Mesodermal cell (in vitro differentiated cells): ENCODE data around the gene PLAGL2.

Experiments used
- H3K27ac ChIP-seq: 2 replicates; pipeline ENCODE4 v1.7.0; 2013; ENCODE audit warnings: mild to moderate bottlenecking, low read depth, low read length, moderate library complexity; ENCODE audit not compliant: severe bottlenecking
- H3K36me3 ChIP-seq: 2 replicates; pipeline ENCODE4 v1.7.1; 2013; ENCODE audit warnings: mild to moderate bottlenecking, low read length, moderate library complexity; ENCODE audit not compliant: control insufficient read depth, insufficient read depth
- H3K4me1 ChIP-seq: one replicate; pipeline ENCODE4 v1.7.1; 2013; ENCODE audit warnings: mild to moderate bottlenecking, low read length; ENCODE audit not compliant: insufficient read depth, control insufficient read depth, poor library complexity, severe bottlenecking
- H3K4me3 ChIP-seq: 2 replicates; pipeline ENCODE4 v1.7.0; 2013; ENCODE audit warnings: low read length, control low read depth, mild to moderate bottlenecking; ENCODE audit not compliant: insufficient read depth, poor library complexity, severe bottlenecking; ENCODE audit errors: extremely low read depth
- H3K9me3 ChIP-seq: 2 replicates; pipeline ENCODE4 v1.7.1; 2013; ENCODE audit warnings: mild to moderate bottlenecking, low read length, moderate library complexity; ENCODE audit not compliant: control insufficient read depth
- WGBS, 2 experiments: methylation state at CpG; one replicate each; pipeline ENCODE4 v1.1.5; 2013; ENCODE audit warnings: missing lambda C conversion rate in 2 of 2; ENCODE audit not compliant: insufficient coverage in 2 of 2; 5-methylcytosine and 5-hydroxymethylcytosine counted together

PLAGL2 gene

GRCh38 chr20:32190616-32191415 is 16.7 kb downstream of the PLAGL2 start:
- no peaks in the 10 kb centered on the region for H3K9me3 ChIP-seq
- peaks cover 21% of the 10 kb centered on the region for H3K36me3 ChIP-seq
- WGBS, 2 experiments, result 38 to 41% methylated on average over 14 of the region's 14 CpGs
- H3K27ac ChIP-seq, result no peak overlapping the region
- peaks cover 4% of the 10 kb centered on the region for H3K4me1 ChIP-seq
- H3K4me3 ChIP-seq, result peak overlapping the region; percentile 48

- H3K27ac ChIP-seq, result peak overlapping the region; percentile 36
- peaks cover 13% of the 10 kb centered on the region for H3K36me3 ChIP-seq
- H3K4me1 ChIP-seq, result peaks cover 4% of the 10 kb centered on the region
- no peaks in the 10 kb centered on the region for H3K9me3 ChIP-seq
- WGBS, 2 experiments, result 11 to 19% methylated on average over 45 to 69 of the region's 88 CpGs
- H3K4me3 ChIP-seq, result peak overlapping the region; percentile 48
Measured at GRCh38 chr20:32189691-32190615, 17.6 kb downstream of the PLAGL2 start.

- Histone ChIP-seq H3K36me3 (peaks cover 8% of the 10 kb centered on the region), H3K4me3 (peak overlapping the region; percentile 48), H3K9me3 (no peaks in the 10 kb centered on the region), H3K27ac (no peak overlapping the region), H3K4me1 (peaks cover 4% of the 10 kb centered on the region)
- 98 to 99% methylated on average over 8 to 9 of the region's 9 CpGs for WGBS, 2 experiments
Measured at GRCh38 chr20:32189123-32189410, 18.5 kb downstream of the PLAGL2 start.

GRCh38 chr20:32188376-32189122 is 19.0 kb downstream of the PLAGL2 start:
- WGBS, 2 experiments, result 98 to 99% methylated on average over 17 of the region's 17 CpGs
- H3K4me1 ChIP-seq, result peaks cover 4% of the 10 kb centered on the region
- peaks cover 8% of the 10 kb centered on the region for H3K36me3 ChIP-seq
- no peaks in the 10 kb centered on the region for H3K9me3 ChIP-seq
- no peak overlapping the region for H3K27ac ChIP-seq
- no peak overlapping the region for H3K4me3 ChIP-seq

GRCh38 chr20:32186506-32186905 is 21.0 kb downstream of the PLAGL2 start:
- Histone ChIP-seq H3K4me1 (peaks cover 4% of the 10 kb centered on the region), H3K27ac (no peak overlapping the region), H3K9me3 (no peaks in the 10 kb centered on the region), H3K4me3 (no peak overlapping the region), H3K36me3 (no peaks in the 10 kb centered on the region)
- 100% methylated on average over 1 of the region's 1 CpG for WGBS, 2 experiments

GRCh38 chr20:32184961-32185603 is 22.5 kb downstream of the PLAGL2 start:
- Histone ChIP-seq H3K27ac (no peak overlapping the region), H3K4me1 (peaks cover 4% of the 10 kb centered on the region), H3K4me3 (no peak overlapping the region), H3K9me3 (no peaks in the 10 kb centered on the region), H3K36me3 (no peaks in the 10 kb centered on the region)
- WGBS, 2 experiments, result 86 to 92% methylated on average over 9 of the region's 10 CpGs

GRCh38 chr20:32183947-32184635 is 23.5 kb downstream of the PLAGL2 start:
- Histone ChIP-seq H3K36me3 (no peaks in the 10 kb centered on the region), H3K4me3 (no peak overlapping the region), H3K9me3 (no peaks in the 10 kb centered on the region), H3K4me1 (no peaks in the 10 kb centered on the region), H3K27ac (no peak overlapping the region)
- 92 to 95% methylated on average over 4 of the region's 4 CpGs for WGBS, 2 experiments

- Histone ChIP-seq H3K27ac (no peak overlapping the region), H3K4me1 (no peaks in the 10 kb centered on the region), H3K36me3 (no peaks in the 10 kb centered on the region), H3K4me3 (no peak overlapping the region), H3K9me3 (no peaks in the 10 kb centered on the region)
- WGBS, 2 experiments, result 100% methylated on average over 2 of the region's 2 CpGs; no CpG with 5 or more reads in 1 of the 2 experiments
Measured at GRCh38 chr20:32181606-32182005, 25.9 kb downstream of the PLAGL2 start.

- Histone ChIP-seq H3K4me3 (no peak overlapping the region), H3K36me3 (no peaks in the 10 kb centered on the region), H3K27ac (no peak overlapping the region), H3K4me1 (no peaks in the 10 kb centered on the region), H3K9me3 (no peaks in the 10 kb centered on the region)
- 93 to 100% methylated on average over 2 to 3 of the region's 4 CpGs for WGBS, 2 experiments
Measured at GRCh38 chr20:32179934-32180333, 27.6 kb downstream of the PLAGL2 start.

GRCh38 chr20:32179515-32179914 is 28.0 kb downstream of the PLAGL2 start:
- no peak overlapping the region for H3K4me3 ChIP-seq
- 64 to 82% methylated on average over 2 of the region's 2 CpGs for WGBS, 2 experiments
- H3K9me3 ChIP-seq, result no peaks in the 10 kb centered on the region
- H3K27ac ChIP-seq, result no peak overlapping the region
- H3K4me1 ChIP-seq, result no peaks in the 10 kb centered on the region
- no peaks in the 10 kb centered on the region for H3K36me3 ChIP-seq
